Trophoblast cell (in vitro differentiated cells and primary cell): ENCODE data around the gene GRAMD4.

ENCODE experiments used
- DNase-seq, 2 donors: peaks; one replicate each; pipeline ENCODE4 v3.0.0-alpha.2; 2016
- H2AFZ ChIP-seq: 2 replicates; pipeline ENCODE4 v1.6.1; 2013; ENCODE audit warnings: low read length, moderate library complexity, mild to moderate bottlenecking; ENCODE audit not compliant: insufficient read depth, poor library complexity
- H2AK5ac ChIP-seq: 2 replicates; pipeline ENCODE4 v1.6.1; 2013; ENCODE audit warnings: mild to moderate bottlenecking, low read length
- H2BK120ac ChIP-seq: 2 replicates; pipeline ENCODE4 v1.6.1; 2013; ENCODE audit warnings: low read length, mild to moderate bottlenecking, moderate library complexity; ENCODE audit not compliant: insufficient read depth, poor library complexity
- H2BK12ac ChIP-seq: 2 replicates; pipeline ENCODE4 v1.6.1; 2013; ENCODE audit warnings: mild to moderate bottlenecking, low read length, moderate library complexity
- H2BK5ac ChIP-seq: 2 replicates; pipeline ENCODE4 v1.6.1; 2013; ENCODE audit warnings: low read length, low read depth, moderate library complexity, mild to moderate bottlenecking; ENCODE audit not compliant: poor library complexity
- H3K14ac ChIP-seq: 2 replicates; pipeline ENCODE4 v1.6.1; 2013; ENCODE audit warnings: mild to moderate bottlenecking, low read length
- H3K18ac ChIP-seq: 2 replicates; pipeline ENCODE4 v1.6.1; 2013; ENCODE audit warnings: mild to moderate bottlenecking, low read length
- H3K23ac ChIP-seq: 2 replicates; pipeline ENCODE4 v1.6.1; 2013; ENCODE audit warnings: low read length
- H3K27ac ChIP-seq: 2 replicates; pipeline ENCODE4 v1.5.1; 2013; ENCODE audit warnings: low read depth, mild to moderate bottlenecking, inconsistent platforms, low read length, moderate library complexity
- H3K27me3 ChIP-seq: 2 replicates; pipeline ENCODE4 v1.6.1; 2013; ENCODE audit warnings: inconsistent platforms, mild to moderate bottlenecking, low read length, moderate library complexity; ENCODE audit not compliant: insufficient read depth
- H3K36me3 ChIP-seq, 2 experiments: 1 replicate in 1 of 2; 2 replicates in 1 of 2; pipeline ENCODE4 v1.6.1; 2013; ENCODE audit warnings: low read length in 2 of 2, mild to moderate bottlenecking in 2 of 2, moderate library complexity in 1 of 2; ENCODE audit not compliant: insufficient read depth in 2 of 2, control insufficient read depth in 1 of 2
- H3K4ac ChIP-seq: 2 replicates; pipeline ENCODE4 v1.6.1; 2013; ENCODE audit warnings: low read depth, mild to moderate bottlenecking, low read length, moderate library complexity
- H3K4me1 ChIP-seq, 2 experiments: 1 replicate in 1 of 2; 2 replicates in 1 of 2; pipeline ENCODE4 v1.6.1; 2013; ENCODE audit warnings: low read length in 2 of 2, mild to moderate bottlenecking in 2 of 2, moderate library complexity in 1 of 2; ENCODE audit not compliant: insufficient read depth in 2 of 2, control insufficient read depth in 1 of 2
- H3K4me2 ChIP-seq: 2 replicates; pipeline ENCODE4 v1.6.1; 2013; ENCODE audit warnings: inconsistent platforms, mild to moderate bottlenecking, low read length, moderate library complexity
- H3K4me3 ChIP-seq: 2 replicates; pipeline ENCODE4 v1.5.1; 2013; ENCODE audit warnings: mild to moderate bottlenecking, low read depth, low read length, inconsistent platforms
- H3K79me1 ChIP-seq: one replicate; pipeline ENCODE4 v1.6.1; 2013; ENCODE audit warnings: low read length
- H3K79me2 ChIP-seq: 2 replicates; pipeline ENCODE4 v1.6.1; 2013; ENCODE audit warnings: low read length, mild to moderate bottlenecking; ENCODE audit not compliant: control insufficient read depth, insufficient read depth, poor library complexity
- H3K9ac ChIP-seq: 2 replicates; pipeline ENCODE4 v1.6.1; 2013; ENCODE audit warnings: mild to moderate bottlenecking, low read length
- H3K9me3 ChIP-seq: 2 replicates; pipeline ENCODE4 v1.6.1; 2013; ENCODE audit warnings: low read depth, mild to moderate bottlenecking, control low read depth, inconsistent platforms, low read length; ENCODE audit not compliant: insufficient read depth
- H4K12ac ChIP-seq: 2 replicates; pipeline ENCODE4 v1.6.1; 2013; ENCODE audit warnings: low read depth, mild to moderate bottlenecking, low read length, moderate library complexity
- H4K8ac ChIP-seq: 2 replicates; pipeline ENCODE4 v1.6.1; 2013; ENCODE audit warnings: low read depth, mild to moderate bottlenecking, low read length, moderate library complexity
- H4K91ac ChIP-seq: one replicate; pipeline ENCODE4 v1.6.1; 2013; ENCODE audit warnings: low read depth, mild to moderate bottlenecking, low read length, moderate library complexity
- WGBS: extraction: QIAGEN DNeasy Blood & Tissue Kit; methylation state at CpG from one replicate; pipeline ENCODE4 v1.1.7; 2013; ENCODE audit warnings: missing lambda C conversion rate; ENCODE audit not compliant: insufficient read length, insufficient coverage; ENCODE audit errors: extremely low coverage; 5-methylcytosine and 5-hydroxymethylcytosine counted together

Gene GRAMD4

DNA sequence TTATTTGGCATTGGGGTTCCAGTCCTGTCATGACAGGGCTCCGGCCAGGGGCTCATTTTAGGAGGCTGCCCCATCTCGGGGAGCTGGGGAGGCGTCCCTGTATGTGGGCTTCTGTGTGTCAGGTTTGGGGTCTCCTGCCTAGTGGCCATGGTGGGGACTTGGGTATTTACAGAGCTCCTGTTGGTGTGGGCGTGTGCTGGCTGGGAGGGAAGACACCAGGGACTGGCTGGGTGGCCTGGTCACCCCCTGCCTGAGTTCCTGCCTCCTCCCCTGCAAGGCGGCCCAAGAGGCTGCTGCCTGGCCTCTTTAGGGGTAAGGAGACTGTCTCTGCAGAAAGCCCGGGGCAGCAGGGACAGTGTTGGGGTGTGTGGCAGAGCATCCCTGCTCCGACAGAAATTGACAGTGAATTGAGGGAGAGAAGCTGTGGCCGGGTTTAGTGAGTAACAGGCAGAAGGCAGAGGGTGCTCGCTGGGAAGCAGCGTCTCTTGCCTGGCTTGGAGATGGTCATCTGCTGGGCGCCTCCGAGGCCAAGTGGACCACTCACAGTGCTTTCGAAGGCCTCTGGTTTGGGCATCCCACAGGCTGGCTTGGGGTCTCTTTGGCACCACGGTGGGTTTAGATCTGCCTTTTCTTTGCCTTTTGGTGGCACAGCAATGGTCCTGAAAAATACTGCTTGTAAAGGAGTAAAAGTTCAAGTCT is 40.3 kb upstream of the GRAMD4 start:
- Histone ChIP-seq H3K23ac (no peak overlapping the region), H4K12ac (no peak overlapping the region), H2AFZ (no peak overlapping the region), H3K9me3 (peaks cover 3% of the 10 kb centered on the region), H3K9ac (no peak overlapping the region), H3K14ac (no peak overlapping the region), H2BK5ac (no peak overlapping the region), H4K91ac (no peak overlapping the region), H3K36me3 (no peaks in the 10 kb centered on the region), H3K27ac (no peak overlapping the region), H3K4me2 (no peak overlapping the region), H2AK5ac (peak overlapping the region; percentile 28), H3K79me2 (peaks cover 8% of the 10 kb centered on the region), H3K27me3 (no peaks in the 10 kb centered on the region), H2BK120ac (no peak overlapping the region), H2BK12ac (no peak overlapping the region), H3K4me1 (peaks cover 29 to 37% of the 10 kb centered on the region in 2 experiments), H3K18ac (peak overlapping the region; percentile 42), H3K4ac (no peak overlapping the region), H4K8ac (no peak overlapping the region), H3K79me1 (peaks cover 14% of the 10 kb centered on the region), H3K4me3 (no peak overlapping the region)
- no peak for DNase-seq
- WGBS: no CpG with 5 or more reads among the region's 14 CpGs

DNA sequence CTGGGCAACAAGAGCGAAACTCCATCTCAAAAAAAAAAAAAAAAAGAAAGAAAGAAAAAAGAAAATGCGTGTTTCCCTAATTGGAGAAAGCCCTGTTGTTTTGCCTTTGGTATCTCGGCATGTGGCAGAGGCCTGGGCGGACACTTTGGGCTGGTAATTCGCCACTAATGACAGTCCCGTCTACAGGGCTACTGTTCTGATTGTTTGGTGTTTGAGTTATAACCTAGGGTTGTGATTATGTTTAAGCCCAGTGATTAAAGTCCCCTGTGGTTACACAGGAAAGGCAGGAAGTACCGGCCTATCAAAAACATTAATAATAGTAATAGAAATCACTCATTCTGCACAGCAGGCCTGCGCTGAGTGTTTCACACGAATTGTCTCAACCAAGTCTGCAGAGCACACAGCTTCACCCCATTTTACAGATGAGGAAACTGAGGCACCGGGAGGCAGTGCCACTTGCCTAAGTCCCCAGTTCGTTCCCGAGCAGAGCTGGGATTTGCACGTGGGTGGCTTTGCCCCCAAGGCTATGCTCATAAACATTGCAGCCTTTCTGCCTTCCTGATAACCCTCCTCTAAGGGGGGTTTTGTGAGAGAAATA is 39.1 kb upstream of the GRAMD4 start:
- H2AK5ac ChIP-seq: no peak overlapping the region
- H3K4me2 ChIP-seq: no peak overlapping the region
- no peak for DNase-seq
- peaks cover 19 to 26% of the 10 kb centered on the region in 2 experiments for H3K4me1 ChIP-seq
- H3K23ac ChIP-seq: no peak overlapping the region
- no peaks in the 10 kb centered on the region for H3K36me3 ChIP-seq
- no peak overlapping the region for H4K91ac ChIP-seq
- H2BK120ac ChIP-seq: no peak overlapping the region
- H3K9ac ChIP-seq: no peak overlapping the region
- H3K79me1 ChIP-seq: peaks cover 9% of the 10 kb centered on the region
- peaks cover 8% of the 10 kb centered on the region for H3K79me2 ChIP-seq
- H3K9me3 ChIP-seq: peaks cover 4% of the 10 kb centered on the region
- no peak overlapping the region for H2BK12ac ChIP-seq
- WGBS: no CpG with 5 or more reads among the region's 13 CpGs
- no peaks in the 10 kb centered on the region for H3K27me3 ChIP-seq
- H2BK5ac ChIP-seq: no peak overlapping the region
- no peak overlapping the region for H3K27ac ChIP-seq
- H2AFZ ChIP-seq: no peak overlapping the region
- H3K14ac ChIP-seq: no peak overlapping the region
- no peak overlapping the region for H3K4me3 ChIP-seq
- no peak overlapping the region for H3K4ac ChIP-seq
- H4K8ac ChIP-seq: no peak overlapping the region
- H3K18ac ChIP-seq: no peak overlapping the region
- no peak overlapping the region for H4K12ac ChIP-seq

DNA sequence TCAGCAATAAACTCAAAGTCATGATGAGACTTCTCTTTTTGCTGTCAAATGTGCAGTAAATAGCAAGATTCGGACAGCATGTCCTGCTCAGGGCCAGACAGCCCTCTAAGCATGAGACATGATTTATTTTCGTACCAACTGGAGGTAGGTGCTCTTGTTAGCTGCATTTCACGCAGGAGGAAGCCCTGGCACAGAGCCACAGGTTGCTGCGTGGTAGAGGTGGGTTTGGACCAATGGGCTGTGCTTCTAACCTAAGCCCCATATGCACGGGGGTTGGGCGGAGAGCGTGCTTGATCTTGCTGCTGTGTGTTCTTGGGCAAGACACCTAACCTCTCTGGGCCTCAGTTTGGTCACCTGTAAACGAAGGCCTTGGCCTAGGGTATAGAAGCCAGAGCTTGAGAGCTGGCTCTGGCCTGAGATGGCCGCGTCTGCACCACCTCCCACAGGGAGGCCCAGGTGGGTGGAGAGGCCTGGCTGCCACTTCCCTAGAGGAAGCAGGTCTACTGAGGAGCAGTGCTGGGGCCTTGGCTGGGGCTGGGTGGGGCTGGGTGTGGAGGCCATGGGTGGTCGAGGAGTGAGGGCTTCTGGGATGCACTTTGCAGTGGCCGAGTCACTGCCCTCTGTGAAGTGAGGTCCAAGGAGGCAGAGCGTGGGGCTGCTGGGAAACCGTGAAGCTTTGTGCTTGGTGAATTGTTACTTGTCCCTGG is 38.5 kb upstream of the GRAMD4 start:
- Histone ChIP-seq H3K9ac (no peak overlapping the region), H2AK5ac (no peak overlapping the region), H2BK120ac (no peak overlapping the region), H2AFZ (no peak overlapping the region), H3K23ac (no peak overlapping the region), H3K79me2 (peaks cover 3% of the 10 kb centered on the region), H4K91ac (no peak overlapping the region), H3K4me2 (no peak overlapping the region), H3K27ac (no peak overlapping the region), H2BK5ac (no peak overlapping the region), H3K14ac (no peak overlapping the region), H3K4me1 (peaks cover 15 to 21% of the 10 kb centered on the region in 2 experiments), H4K8ac (no peak overlapping the region), H3K9me3 (peaks cover 4% of the 10 kb centered on the region), H3K36me3 (no peaks in the 10 kb centered on the region), H3K4me3 (no peak overlapping the region), H3K79me1 (peaks cover 4% of the 10 kb centered on the region), H4K12ac (no peak overlapping the region), H2BK12ac (no peak overlapping the region), H3K4ac (no peak overlapping the region), H3K18ac (no peak overlapping the region), H3K27me3 (no peaks in the 10 kb centered on the region)
- no CpG with 5 or more reads among the region's 14 CpGs for WGBS
- no peak for DNase-seq

DNA sequence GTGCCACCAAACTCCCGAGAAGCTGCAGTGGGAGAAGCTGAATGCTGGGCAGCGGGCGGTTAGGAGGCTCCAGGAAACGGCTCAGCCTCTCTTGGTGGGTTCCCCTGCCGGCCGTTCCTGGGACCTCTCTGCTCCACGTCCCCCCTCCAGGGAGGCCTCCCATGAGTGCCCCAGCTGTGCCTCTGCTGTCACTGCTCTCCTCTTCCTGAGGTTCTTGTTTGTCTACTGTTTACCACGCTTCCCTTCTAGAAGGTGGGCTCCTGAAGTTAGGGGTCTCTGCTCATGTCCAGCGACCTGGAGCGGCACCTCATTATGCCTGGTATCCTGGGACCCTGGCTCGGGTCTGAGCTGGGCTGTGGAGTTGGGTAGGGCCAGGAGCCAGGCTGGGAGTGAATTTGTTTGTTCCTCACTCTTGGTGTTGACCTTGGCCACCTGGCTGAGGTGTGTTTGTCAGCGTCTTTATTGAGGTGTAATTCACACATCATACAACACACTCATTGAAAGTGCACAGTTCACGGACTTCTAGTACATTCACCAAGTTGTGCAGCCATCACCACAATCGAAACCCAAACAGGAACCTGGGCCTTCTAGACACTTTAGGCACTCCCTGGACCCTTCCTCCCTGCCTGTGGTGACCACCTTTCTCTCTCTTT is 37.8 kb upstream of the GRAMD4 start:
- no peak overlapping the region for H2BK12ac ChIP-seq
- H3K27me3 ChIP-seq: no peaks in the 10 kb centered on the region
- no peak overlapping the region for H3K23ac ChIP-seq
- no peak overlapping the region for H4K12ac ChIP-seq
- no peak overlapping the region for H2AFZ ChIP-seq
- DNase-seq: no peak
- peaks cover 7% of the 10 kb centered on the region for H3K9me3 ChIP-seq
- H3K79me1 ChIP-seq: peaks cover 3% of the 10 kb centered on the region
- peaks cover 14 to 21% of the 10 kb centered on the region in 2 experiments for H3K4me1 ChIP-seq
- H3K14ac ChIP-seq: no peak overlapping the region
- no peak overlapping the region for H2AK5ac ChIP-seq
- WGBS: no CpG with 5 or more reads among the region's 14 CpGs
- H3K9ac ChIP-seq: no peak overlapping the region
- no peak overlapping the region for H3K4ac ChIP-seq
- H3K4me3 ChIP-seq: no peak overlapping the region
- H2BK5ac ChIP-seq: no peak overlapping the region
- H3K27ac ChIP-seq: no peak overlapping the region
- no peak overlapping the region for H4K8ac ChIP-seq
- no peak overlapping the region for H4K91ac ChIP-seq
- H3K79me2 ChIP-seq: peaks cover 3% of the 10 kb centered on the region
- no peak overlapping the region for H3K4me2 ChIP-seq
- no peak overlapping the region for H2BK120ac ChIP-seq
- H3K36me3 ChIP-seq: no peaks in the 10 kb centered on the region
- H3K18ac ChIP-seq: no peak overlapping the region
